ENCODE measurements around the gene PTPN6. TPM values are rescaled to one million over a fixed set of nuclear protein-coding genes. Genes with fewer than 3 reads are reported as not detected.
A peak's percentile ranks its signal among the peaks of the same experiment; 100 is the strongest.

PTPN6 gene
- total RNA-seq, 1 experiment from 2014 or later = not detected

DNA sequence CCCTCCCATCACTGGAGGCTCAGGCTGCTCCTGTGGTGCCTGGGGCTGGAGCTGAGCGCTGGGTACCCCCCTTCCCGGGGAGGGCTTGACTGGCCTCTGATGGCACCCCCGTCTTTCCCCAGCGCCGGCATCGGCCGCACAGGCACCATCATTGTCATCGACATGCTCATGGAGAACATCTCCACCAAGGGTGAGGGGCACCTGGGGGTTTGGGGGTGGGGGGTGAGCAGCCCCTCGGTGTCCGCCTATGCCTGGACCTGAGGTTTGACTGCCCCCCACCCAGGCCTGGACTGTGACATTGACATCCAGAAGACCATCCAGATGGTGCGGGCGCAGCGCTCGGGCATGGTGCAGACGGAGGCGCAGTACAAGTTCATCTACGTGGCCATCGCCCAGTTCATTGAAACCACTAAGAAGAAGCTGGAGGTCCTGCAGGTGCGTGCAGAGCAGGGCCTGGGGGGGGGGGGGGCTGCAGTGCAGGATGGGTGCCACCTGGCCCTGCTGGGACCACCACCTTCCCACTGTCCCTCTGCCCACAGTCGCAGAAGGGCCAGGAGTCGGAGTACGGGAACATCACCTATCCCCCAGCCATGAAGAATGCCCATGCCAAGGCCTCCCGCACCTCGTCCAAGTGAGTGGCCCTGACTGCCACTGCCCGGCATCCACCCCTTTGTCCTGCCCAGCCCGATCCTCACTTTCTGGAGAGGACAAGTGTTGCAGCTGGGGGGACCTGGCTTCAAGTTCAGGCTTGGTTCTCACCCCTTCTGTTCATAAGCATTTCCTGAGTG, 8.8 kb downstream of the PTPN6 start:
- H3K27me3 ChIP-seq (replicated peaks) = no peaks in the 10 kb centered on the region
- H3K27ac ChIP-seq = no peak overlapping the region
- no peak for DNase-seq (ENCODE audit: low read depth in 1 of 2, low spot score in 2 of 2)
- no peak overlapping the region for H3K4me3 ChIP-seq
- H3K4me1 ChIP-seq (replicated peaks) = peaks cover 25% of the 10 kb centered on the region
- H3K9me3 ChIP-seq (replicated peaks) = no peaks in the 10 kb centered on the region
- H3K36me3 ChIP-seq = peaks cover 14% of the 10 kb centered on the region

DNA sequence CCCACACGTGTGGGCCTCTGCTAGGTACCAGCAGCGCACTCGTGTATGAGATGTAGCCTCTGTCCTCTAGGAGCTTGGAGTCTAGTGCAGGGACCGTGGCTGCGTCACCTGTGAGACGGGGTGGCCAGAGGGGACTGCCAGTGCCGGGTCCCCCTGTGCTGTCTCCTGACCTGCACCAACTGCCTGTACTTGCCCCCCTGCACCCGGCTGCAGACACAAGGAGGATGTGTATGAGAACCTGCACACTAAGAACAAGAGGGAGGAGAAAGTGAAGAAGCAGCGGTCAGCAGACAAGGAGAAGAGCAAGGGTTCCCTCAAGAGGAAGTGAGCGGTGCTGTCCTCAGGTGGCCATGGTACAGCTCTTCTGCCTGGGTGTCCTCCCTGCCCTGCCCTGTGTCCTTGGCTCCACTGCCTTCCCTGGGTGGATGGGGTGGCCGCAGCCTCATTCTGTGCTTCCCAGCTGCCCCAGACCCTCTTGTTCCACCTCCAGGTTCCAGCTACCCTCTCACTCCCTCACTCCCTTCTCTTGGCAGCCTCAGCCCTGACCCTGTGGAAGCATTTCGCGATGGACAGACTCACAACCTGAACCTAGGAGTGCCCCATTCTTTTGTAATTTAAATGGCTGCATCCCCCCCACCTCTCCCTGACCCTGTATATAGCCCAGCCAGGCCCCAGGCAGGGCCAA, 9.6 kb downstream of the PTPN6 start:
- H3K36me3 ChIP-seq = peaks cover 21% of the 10 kb centered on the region
- H3K27ac ChIP-seq = peak overlapping the region; percentile 92
- peak; percentile 25 to 46 for DNase-seq (ENCODE audit: low read depth in 1 of 2, low spot score in 2 of 2)
- H3K4me1 ChIP-seq (replicated peaks) = peaks cover 25% of the 10 kb centered on the region
- H3K4me3 ChIP-seq = no peak overlapping the region; the same call in 1 of the 2 replicates
- H3K9me3 ChIP-seq (replicated peaks) = no peaks in the 10 kb centered on the region
- H3K27me3 ChIP-seq (replicated peaks) = no peaks in the 10 kb centered on the region

- peak overlapping the region; percentile 27 for H3K4me3 ChIP-seq
- H3K36me3 ChIP-seq = peaks cover 27% of the 10 kb centered on the region
- H3K9me3 ChIP-seq (replicated peaks) = no peaks in the 10 kb centered on the region
- peak overlapping the region; percentile 92 for H3K27ac ChIP-seq
- H3K27me3 ChIP-seq (replicated peaks) = no peaks in the 10 kb centered on the region
- H3K4me1 ChIP-seq (replicated peaks) = peaks cover 25% of the 10 kb centered on the region
- DNase-seq (ENCODE audit: low read depth in 1 of 2, low spot score in 2 of 2) = peak; percentile 72 to 74
Measured at GRCh38 chr12:6961278-6961694, 10.1 kb downstream of the PTPN6 start.

- H3K4me3 ChIP-seq = peak overlapping the region; percentile 27
- peak overlapping the region; percentile 92 for H3K27ac ChIP-seq
- no peaks in the 10 kb centered on the region for H3K27me3 ChIP-seq (replicated peaks)
- peak; percentile 92 to 94 for DNase-seq (ENCODE audit: low read depth in 1 of 2, low spot score in 2 of 2)
- H3K9me3 ChIP-seq (replicated peaks) = no peaks in the 10 kb centered on the region
- peaks cover 25% of the 10 kb centered on the region for H3K4me1 ChIP-seq (replicated peaks)
- peaks cover 32% of the 10 kb centered on the region for H3K36me3 ChIP-seq
Measured at GRCh38 chr12:6961695-6962284, 10.6 kb downstream of the PTPN6 start.

GRCh38 chr12:6962285-6963015, 11.3 kb downstream of the PTPN6 start:
- Histone ChIP-seq H3K27ac (peak overlapping the region; percentile 92), H3K4me3 (peak overlapping the region; percentile 27; the same call in 1 of the 2 replicates)

DNA sequence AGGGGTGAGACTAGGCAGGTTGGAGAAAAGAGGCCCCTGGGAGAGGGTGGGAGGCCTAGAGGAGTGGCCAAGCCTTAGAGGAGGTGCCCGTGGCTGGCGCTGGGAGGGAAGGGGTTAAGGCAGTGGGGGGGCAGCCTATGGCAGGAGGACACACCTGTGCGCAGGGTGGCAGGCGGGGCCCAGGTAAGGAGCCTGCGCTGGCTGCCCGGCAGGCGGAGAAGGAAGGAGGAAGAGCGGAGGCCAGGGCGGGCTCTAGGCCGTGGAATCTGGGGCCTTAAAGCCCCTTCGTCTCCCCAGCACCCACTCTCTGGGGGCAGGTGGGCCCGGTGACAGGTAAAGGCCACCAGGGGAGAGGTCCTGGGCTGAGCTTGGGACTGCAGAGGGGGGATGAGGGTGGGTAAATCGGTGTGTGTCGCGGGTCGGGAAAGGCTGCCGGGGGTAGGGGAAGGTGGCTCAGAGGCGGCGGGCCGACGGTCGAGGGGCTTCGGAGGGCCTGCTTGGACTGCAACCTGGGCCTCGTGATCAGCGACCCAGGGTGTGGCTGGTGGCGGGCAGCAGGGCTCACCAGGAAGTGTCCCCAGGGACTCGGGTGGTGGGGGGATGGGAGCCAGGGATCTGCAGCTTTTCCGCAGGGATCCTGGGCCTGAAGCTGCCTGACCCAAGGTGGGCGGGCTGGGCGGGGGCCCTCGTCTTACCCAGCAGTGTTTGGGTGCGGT, 12.0 kb downstream of the PTPN6 start:
- Histone ChIP-seq H3K36me3 (peaks cover 45% of the 10 kb centered on the region), H3K4me1 (replicated peaks) (peaks cover 26% of the 10 kb centered on the region), H3K27ac (peak overlapping the region; percentile 92), H3K4me3 (no peak overlapping the region), H3K27me3 (replicated peaks) (no peaks in the 10 kb centered on the region), H3K9me3 (replicated peaks) (no peaks in the 10 kb centered on the region)
- no peak for DNase-seq (ENCODE audit: low read depth in 1 of 2, low spot score in 2 of 2)

More at GRCh38 chr12:6962285-6963015, 11.3 kb downstream of the PTPN6 start:
- no peaks in the 10 kb centered on the region for H3K27me3 ChIP-seq (replicated peaks)
- DNase-seq (ENCODE audit: low read depth in 1 of 2, low spot score in 2 of 2) = no peak
- peaks cover 25% of the 10 kb centered on the region for H3K4me1 ChIP-seq (replicated peaks)
- H3K9me3 ChIP-seq (replicated peaks) = no peaks in the 10 kb centered on the region
- peaks cover 38% of the 10 kb centered on the region for H3K36me3 ChIP-seq

DNA sequence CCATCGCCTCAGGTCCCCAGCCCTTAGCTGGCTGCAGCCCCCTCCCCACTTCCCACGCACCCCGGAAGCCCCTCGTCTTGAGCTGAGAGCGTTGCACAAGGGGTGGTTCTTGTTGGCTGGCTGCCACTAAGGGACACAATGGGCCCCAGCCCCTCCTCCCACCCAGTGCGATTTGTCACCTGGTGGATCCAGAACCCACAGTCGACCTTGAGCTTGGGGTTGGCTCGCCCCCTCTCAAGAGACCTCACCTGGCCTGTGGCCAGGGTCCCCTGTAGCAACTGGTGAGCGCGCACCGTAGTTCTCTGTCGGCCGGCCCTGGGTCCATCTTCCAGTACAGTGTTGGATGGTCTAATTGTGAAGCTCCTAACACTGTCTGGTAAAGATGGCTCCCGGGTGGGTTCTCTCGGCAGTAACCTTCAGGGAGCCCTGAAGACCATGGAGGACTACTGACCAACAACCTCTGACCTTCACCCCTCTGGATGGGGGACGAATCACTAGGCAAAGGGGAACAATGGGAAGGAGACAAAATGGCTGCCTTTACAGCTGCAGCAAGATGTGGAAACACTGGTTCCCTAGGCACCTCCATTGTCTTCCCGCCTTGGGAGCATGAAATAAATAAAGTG, 12.7 kb downstream of the PTPN6 start:
- Histone ChIP-seq H3K9me3 (replicated peaks) (no peaks in the 10 kb centered on the region), H3K27me3 (replicated peaks) (no peaks in the 10 kb centered on the region), H3K4me3 (no peak overlapping the region), H3K36me3 (peaks cover 53% of the 10 kb centered on the region), H3K4me1 (replicated peaks) (peaks cover 33% of the 10 kb centered on the region), H3K27ac (no peak overlapping the region)
- no peak for DNase-seq (ENCODE audit: low read depth in 1 of 2, low spot score in 2 of 2)

- H3K27ac ChIP-seq = no peak overlapping the region
- no peaks in the 10 kb centered on the region for H3K27me3 ChIP-seq (replicated peaks)
- no peak for DNase-seq (ENCODE audit: low read depth in 1 of 2, low spot score in 2 of 2)
- peaks cover 40% of the 10 kb centered on the region for H3K4me1 ChIP-seq (replicated peaks)
- no peaks in the 10 kb centered on the region for H3K9me3 ChIP-seq (replicated peaks)
- no peak overlapping the region for H3K4me3 ChIP-seq
- H3K36me3 ChIP-seq = peaks cover 60% of the 10 kb centered on the region
Measured at GRCh38 chr12:6964605-6965025, 13.5 kb downstream of the PTPN6 start.

- H3K9me3 ChIP-seq (replicated peaks) = no peaks in the 10 kb centered on the region
- H3K36me3 ChIP-seq = peaks cover 65% of the 10 kb centered on the region
Measured at GRCh38 chr12:6965026-6965661, 14.0 kb downstream of the PTPN6 start.

DNA sequence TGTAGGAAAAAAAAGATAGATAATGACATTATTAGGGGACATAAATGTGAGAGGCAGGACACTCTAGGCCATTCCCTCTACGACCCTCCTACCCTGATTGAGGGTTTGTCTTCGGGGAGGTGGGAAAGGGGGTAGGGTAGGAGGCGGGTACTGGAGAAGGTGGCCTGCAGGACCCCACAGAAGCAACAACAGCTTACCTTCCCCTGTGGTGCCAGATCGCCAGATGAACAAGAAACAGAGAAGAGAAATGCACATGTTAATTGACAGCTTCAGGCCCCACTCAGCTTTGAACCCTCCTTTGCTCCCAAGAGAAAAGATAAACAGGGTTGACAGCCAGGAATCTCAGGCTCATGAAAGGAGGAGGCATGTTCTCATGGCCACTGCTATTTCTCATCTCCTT, 14.6 kb downstream of the PTPN6 start:
- Histone ChIP-seq H3K27ac (no peak overlapping the region), H3K4me3 (no peak overlapping the region), H3K27me3 (replicated peaks) (no peaks in the 10 kb centered on the region), H3K4me1 (replicated peaks) (peaks cover 36% of the 10 kb centered on the region), H3K9me3 (replicated peaks) (no peaks in the 10 kb centered on the region), H3K36me3 (peaks cover 68% of the 10 kb centered on the region)
- no peak for DNase-seq (ENCODE audit: low read depth in 1 of 2, low spot score in 2 of 2)

More at GRCh38 chr12:6965026-6965661, 14.0 kb downstream of the PTPN6 start:
- peak; percentile 71 to 83 for DNase-seq (ENCODE audit: low read depth in 1 of 2, low spot score in 2 of 2)
- peaks cover 40% of the 10 kb centered on the region for H3K4me1 ChIP-seq (replicated peaks)
- no peaks in the 10 kb centered on the region for H3K27me3 ChIP-seq (replicated peaks)
- H3K4me3 ChIP-seq = no peak overlapping the region
- H3K27ac ChIP-seq = no peak overlapping the region

DNA sequence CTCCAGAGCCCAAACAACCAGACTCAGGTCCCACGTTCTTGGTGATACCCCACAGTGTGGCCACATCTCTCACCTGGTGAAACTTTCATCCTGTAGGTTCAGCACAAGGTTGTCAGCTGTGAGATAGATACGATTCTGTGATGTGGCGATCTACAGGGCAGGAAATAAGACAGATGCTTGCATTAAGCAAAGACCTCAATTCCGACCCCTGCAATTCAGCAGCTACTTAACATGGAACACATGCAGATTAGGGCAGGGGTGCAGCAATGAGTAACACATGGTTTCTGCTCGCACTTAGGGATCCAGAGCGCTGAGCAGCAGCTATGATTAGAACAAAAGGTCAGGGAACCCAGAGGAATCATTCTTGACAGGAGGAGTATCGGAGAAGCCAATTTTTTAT, 15.2 kb downstream of the PTPN6 start:
- no peak for DNase-seq (ENCODE audit: low read depth in 1 of 2, low spot score in 2 of 2)
- H3K9me3 ChIP-seq (replicated peaks) = no peaks in the 10 kb centered on the region
- H3K4me3 ChIP-seq = no peak overlapping the region
- peaks cover 71% of the 10 kb centered on the region for H3K36me3 ChIP-seq
- H3K27me3 ChIP-seq (replicated peaks) = no peaks in the 10 kb centered on the region
- no peak overlapping the region for H3K27ac ChIP-seq
- H3K4me1 ChIP-seq (replicated peaks) = peaks cover 30% of the 10 kb centered on the region

GRCh38 chr12:6967651-6968100, 16.5 kb downstream of the PTPN6 start:
- peaks cover 81% of the 10 kb centered on the region for H3K36me3 ChIP-seq
- no peak for DNase-seq (ENCODE audit: low read depth in 1 of 2, low spot score in 2 of 2)
- peaks cover 21% of the 10 kb centered on the region for H3K4me1 ChIP-seq (replicated peaks)
- H3K9me3 ChIP-seq (replicated peaks) = no peaks in the 10 kb centered on the region
- H3K4me3 ChIP-seq = no peak overlapping the region
- H3K27me3 ChIP-seq (replicated peaks) = no peaks in the 10 kb centered on the region
- no peak overlapping the region for H3K27ac ChIP-seq
